Endothelial cell of umbilical vein (primary cell): ENCODE results near the gene SPTB. TPM values are rescaled to one million over a fixed set of nuclear protein-coding genes. Genes with fewer than 3 reads are reported as not detected.

ENCODE experiments used
- BruUV-seq: library from RNA; stranded (reverse); fragments of 400-500 nt; replicated peaks from 2 replicates; lab custom pipeline; 2021; lab: Mats Ljungman, UMichigan
- CTCF ChIA-PET: fragments of 300-600, 350-600 bp; sonication (Branson Sonifier 250); formaldehyde crosslinking; loops from one replicate; lab custom pipeline; 2021; ENCODE audit warnings: antibody characterized with exemption, inconsistent platforms; lab: Charles Lee
- POLR2A ChIA-PET: fragments of 300-600, 350-600 bp; sonication (Branson Sonifier 250); formaldehyde crosslinking; loops from one replicate; lab custom pipeline; 2021; ENCODE audit warnings: antibody characterized with exemption, inconsistent platforms; lab: Charles Lee
- DNase-seq: peaks from one replicate; pipeline ENCODE4 v3.0.0-alpha.2; 2011; ENCODE audit warnings: low read depth, low spot score
- FAIRE-seq: peaks from 2 replicates; lab custom pipeline; 2011; peaks lifted over from hg19 to GRCh38; lab: Jason Lieb, UNC
- H2AFZ ChIP-seq: 2 replicates; pipeline ENCODE4 v1.6.0; 2012; ENCODE audit warnings: low read depth, low read length, control low read depth, inconsistent platforms
- H3K27ac ChIP-seq: 2 replicates; pipeline ENCODE4 v1.5.1; 2011; ENCODE audit warnings: low read depth, mild to moderate bottlenecking, control low read depth, low read length, moderate library complexity; ENCODE audit not compliant: insufficient read depth
- H3K27me3 ChIP-seq, 2 experiments: 2 replicates each; pipeline versions ENCODE4 v1.6.0 to v1.6.1; 2011; ENCODE audit warnings: low read length in 2 of 2, mixed read lengths in 1 of 2; ENCODE audit not compliant: control insufficient read depth in 2 of 2, insufficient read depth in 2 of 2
- H3K36me3 ChIP-seq, 2 experiments: 2 replicates in 1 of 2; 3 replicates in 1 of 2; pipeline ENCODE4 v1.5.1; 2011; ENCODE audit warnings: low read length in 2 of 2, mild to moderate bottlenecking in 1 of 2, moderate library complexity in 1 of 2; ENCODE audit not compliant: control insufficient read depth in 2 of 2, insufficient read depth in 2 of 2; ENCODE audit errors: extremely low read depth in 1 of 2
- H3K4me1 ChIP-seq: 3 replicates; pipeline ENCODE4 v1.5.1; 2011; ENCODE audit warnings: mild to moderate bottlenecking, low read length; ENCODE audit not compliant: control insufficient read depth, insufficient read depth; ENCODE audit errors: extremely low read depth
- H3K4me2 ChIP-seq: 2 replicates; pipeline ENCODE4 v1.6.1; 2011; ENCODE audit warnings: low read length, control low read depth, mixed read lengths; ENCODE audit not compliant: insufficient read depth
- H3K4me3 ChIP-seq, 3 experiments: fragments of 200-600 bp in 1 of 3; sonication (generic), shearing (Covaris generic) in 1 of 3; replicated peaks in 1 of 3; 2 replicates each; pipeline ENCODE4 v1.5.1; 2011 to 2016; ENCODE audit warnings: control low read depth in 3 of 3, low read length in 3 of 3, mild to moderate bottlenecking in 2 of 3, inconsistent platforms in 1 of 3, low read depth in 1 of 3, moderate library complexity in 1 of 3; ENCODE audit not compliant: insufficient read depth in 1 of 3
- H3K79me2 ChIP-seq: 2 replicates; pipeline ENCODE4 v1.6.0; 2012; ENCODE audit warnings: low read length, inconsistent platforms; ENCODE audit not compliant: control insufficient read depth, insufficient read depth
- H3K9ac ChIP-seq: replicated peaks from 2 replicates; pipeline ENCODE3; 2011; ENCODE audit warnings: low read length, control low read depth; ENCODE audit not compliant: insufficient read depth; ENCODE audit errors: extremely low read depth
- H3K9me1 ChIP-seq: replicated peaks from 3 replicates; pipeline ENCODE4 v1.6.0; 2011; ENCODE audit warnings: mild to moderate bottlenecking, low read length; ENCODE audit not compliant: control insufficient read depth, insufficient read depth; ENCODE audit errors: extremely low read depth
- H3K9me3 ChIP-seq: replicated peaks from 2 replicates; pipeline ENCODE4 v1.5.1; 2012; ENCODE audit warnings: low read length, inconsistent platforms; ENCODE audit not compliant: control insufficient read depth, insufficient read depth
- H4K20me1 ChIP-seq: replicated peaks from 2 replicates; pipeline ENCODE3; 2011; ENCODE audit warnings: mild to moderate bottlenecking, low read length; ENCODE audit not compliant: control insufficient read depth, insufficient read depth; ENCODE audit errors: extremely low read depth
- CTCF ChIP-seq, 2 donors: IDR thresholded peaks; 1 replicate in 1 of 2; 2 replicates in 1 of 2; pipeline ENCODE4 v1.5.1; 2011; ENCODE audit warnings: low read length in 2 of 2, mild to moderate bottlenecking in 2 of 2, moderate library complexity in 2 of 2, control low read depth in 1 of 2, inconsistent platforms in 1 of 2, low read depth in 1 of 2; ENCODE audit not compliant: insufficient read depth in 1 of 2; ENCODE audit errors: extremely low read depth in 1 of 2
- EZH2 ChIP-seq: IDR thresholded peaks from 2 replicates; pipeline ENCODE4 v1.6.1; 2012; ENCODE audit warnings: borderline replicate concordance, low read depth, mild to moderate bottlenecking, moderate library complexity, low read length, inconsistent platforms; ENCODE audit not compliant: severe bottlenecking
- FOS ChIP-seq: IDR thresholded peaks from 2 replicates; pipeline ENCODE4 v1.6.1; 2011; ENCODE audit warnings: mild to moderate bottlenecking, low read length, moderate library complexity, borderline replicate concordance; ENCODE audit not compliant: insufficient read depth
- GATA2 ChIP-seq: IDR thresholded peaks from 2 replicates; pipeline ENCODE4 v1.7.0; 2011; ENCODE audit warnings: low read depth, mild to moderate bottlenecking, moderate library complexity, mixed read lengths, low read length; ENCODE audit not compliant: insufficient read length, insufficient read depth
- JUN ChIP-seq: IDR thresholded peaks from 2 replicates; pipeline ENCODE4 v1.6.1; 2011; ENCODE audit warnings: borderline replicate concordance, low read depth; ENCODE audit not compliant: insufficient read length, insufficient read depth
- MAX ChIP-seq: IDR thresholded peaks from 2 replicates; pipeline ENCODE4 v1.6.1; 2011; ENCODE audit not compliant: insufficient read depth, insufficient read length
- MYC ChIP-seq: IDR thresholded peaks from one replicate; pipeline ENCODE4 v1.6.1; 2011; ENCODE audit warnings: mild to moderate bottlenecking, low read depth, low read length
- POLR2A ChIP-seq: IDR thresholded peaks from 2 replicates; pipeline ENCODE4 v1.6.1; 2012; ENCODE audit warnings: low read depth, mild to moderate bottlenecking, control low read depth, low read length
- POLR2AphosphoS5 ChIP-seq: IDR thresholded peaks from 2 replicates; pipeline ENCODE4 v1.6.1; 2012; ENCODE audit warnings: low read depth, mild to moderate bottlenecking, control low read depth, low read length, moderate library complexity; ENCODE audit not compliant: insufficient read depth
- dilution Hi-C: fragments of 300-500 bp; cut with MboI; formaldehyde crosslinking; loops from one replicate; pipeline ENCODE4 v1.15.0; 2019; ENCODE audit warnings: low sequenced_read_pairs; ENCODE audit not compliant: extremely low pct_ligation_motif_present
- intact Hi-C: fragments of 100-400 bp; cut with micrococcal nuclease; formaldehyde crosslinking; loops from one replicate; pipeline ENCODE4 v1.10.0; 2022
- polyA plus RNA-seq, 4 experiments: library from polyadenylated mRNA; depleted of rRNA in 3 of 4; stranded (reverse) in 3 of 4; unstranded in 1 of 4; fragments of >200 nt; gene quantifications; 2 replicates each; pipeline versions ENCODE4 v1.2.1 to v1.2.3, GENCODE V29; 2011 to 2012; ENCODE audit warnings: missing spikeins in 1 of 4
- total RNA-seq: library from RNA; stranded (reverse); gene quantifications from 2 replicates; pipeline ENCODE4 v1.2.3, GENCODE V29; 2021

SPTB gene
- total and polyA plus RNA-seq, 2 donors (not counting 3 experiments of a cell fraction or from before 2014, with no cell fraction given), result 0.03 to 0.07 TPM

- Histone ChIP-seq H3K27me3 (peaks cover 8 to 19% of the 10 kb centered on the region in 2 experiments), H2AFZ (peak overlapping the region; percentile 69), H3K4me3 (no peak overlapping the region), H3K4me2 (no peak overlapping the region), H3K9me1 (no peaks in the 10 kb centered on the region), H3K27ac (no peak overlapping the region), H3K4me1 (no peaks in the 10 kb centered on the region), H3K9ac (no peak overlapping the region), H3K9me3 (no peaks in the 10 kb centered on the region), H3K36me3 (no peaks in the 10 kb centered on the region), H3K79me2 (no peaks in the 10 kb centered on the region), H4K20me1 (no peaks in the 10 kb centered on the region)
- dilution Hi-C loops (no loop called here), intact Hi-C loops (loop anchor here (1.0 to 5.0 kb wide), 3 partner anchors 67 to 160 kb away; partner anchors contain the start of gene CHURC1)
- FAIRE-seq (peak; percentile 35), DNase-seq (peak; percentile 36)
- POLR2A ChIA-PET, result no interaction called here
- TF ChIP-seq MAX (no peak), CTCF (IDR thresholded peaks at IDR 0.05; ENCODE audit: extremely low read depth in 1 of 2, insufficient read depth in 1 of 2, low read depth in 1 of 2, low read length in 2 of 2) (peak; percentile 70 to 83), FOS (no peak)
- CTCF ChIA-PET, result interaction anchor here (0.6 to 2.6 kb wide), 41 partner anchors 8 to 197 kb away, joined by 3 to 120 read pairs (median 4); partner anchors contain the start of gene FNTB
- no TSS peak for BruUV-seq
Observed at GRCh38 chr14:64823305-64823861, 56.3 kb downstream of the SPTB start.

- ChIA-PET CTCF (no interaction called here), POLR2A (no interaction called here)
- no peaks in the 10 kb centered on the region for H3K79me2 ChIP-seq
- no peaks in the 10 kb centered on the region for H3K4me1 ChIP-seq
- H3K27ac ChIP-seq, result no peak overlapping the region
- no peak overlapping the region for H3K4me2 ChIP-seq
- H2AFZ ChIP-seq, result no peak overlapping the region
- FAIRE-seq (no peak), DNase-seq (no peak)
- TF ChIP-seq GATA2 (no peak), POLR2AphosphoS5 (no peak), FOS (no peak), MAX (no peak), CTCF (IDR thresholded peaks at IDR 0.05; ENCODE audit: extremely low read depth in 1 of 2, insufficient read depth in 1 of 2, low read depth in 1 of 2, low read length in 2 of 2) (no peak), JUN (no peak), MYC (no peak), EZH2 (no peak), POLR2A (no peak)
- intact Hi-C loops, result loop anchor here (2.0 to 5.0 kb wide), 2 partner anchors 69 to 91 kb away; partner anchors contain the start of gene CHURC1
- no peak overlapping the region for H3K9ac ChIP-seq
- dilution Hi-C loops, result no loop called here
- no peaks in the 10 kb centered on the region for H3K9me1 ChIP-seq
- H3K36me3 ChIP-seq, result no peaks in the 10 kb centered on the region
- no peaks in the 10 kb centered on the region for H4K20me1 ChIP-seq
- no peaks in the 10 kb centered on the region for H3K9me3 ChIP-seq
- no peak overlapping the region for H3K4me3 ChIP-seq
- BruUV-seq, result no TSS peak
- H3K27me3 ChIP-seq, result peaks cover 11 to 23% of the 10 kb centered on the region in 2 experiments
Observed at GRCh38 chr14:64821651-64822050, 58.1 kb downstream of the SPTB start.
